ENCODE measurements around the gene FBXW8. TPM values are rescaled to one million over a fixed set of nuclear protein-coding genes. Genes with fewer than 3 reads are reported as not detected.

The FBXW8 gene
- polyA plus RNA-seq, 3 donors, result 2.0 to 5.2 (median 2.7) TPM

- H3K4me2 ChIP-seq (replicated peaks; ENCODE audit: extremely low read depth, low read length, poor library complexity, severe bottlenecking), result no peak overlapping the region
- H4K20me1 ChIP-seq (ENCODE audit: insufficient read depth, low read length), result no peaks in the 10 kb centered on the region
- no peaks in the 10 kb centered on the region for H3K27me3 ChIP-seq (ENCODE audit: control insufficient read depth in 2 of 2, insufficient read depth in 2 of 2, low read length in 2 of 2)
- H3K4me3 Mint-ChIP-seq, result no peak overlapping the region
- no peak overlapping the region for H3K4me3 ChIP-seq (replicated peaks in 1 of 3; ENCODE audit: low read depth in 2 of 3, low read length in 3 of 3)
- H3K79me2 ChIP-seq (ENCODE audit: insufficient read depth, low read length), result no peaks in the 10 kb centered on the region
- H3K36me3 ChIP-seq (replicated peaks in 1 of 2; ENCODE audit: control insufficient read depth in 1 of 2, insufficient read depth in 2 of 2, low read length in 2 of 2), result peaks cover 0 to 25% of the 10 kb centered on the region in 2 donors
- no peak for DNase-seq
- H3K9ac ChIP-seq (ENCODE audit: insufficient read depth, low read length, poor library complexity, severe bottlenecking), result no peak overlapping the region
- no peaks in the 10 kb centered on the region for H3K4me1 Mint-ChIP-seq
- H3K36me3 Mint-ChIP-seq, result peaks cover 13 to 14% of the 10 kb centered on the region in 2 donors
- TF ChIP-seq, protein P1, sequence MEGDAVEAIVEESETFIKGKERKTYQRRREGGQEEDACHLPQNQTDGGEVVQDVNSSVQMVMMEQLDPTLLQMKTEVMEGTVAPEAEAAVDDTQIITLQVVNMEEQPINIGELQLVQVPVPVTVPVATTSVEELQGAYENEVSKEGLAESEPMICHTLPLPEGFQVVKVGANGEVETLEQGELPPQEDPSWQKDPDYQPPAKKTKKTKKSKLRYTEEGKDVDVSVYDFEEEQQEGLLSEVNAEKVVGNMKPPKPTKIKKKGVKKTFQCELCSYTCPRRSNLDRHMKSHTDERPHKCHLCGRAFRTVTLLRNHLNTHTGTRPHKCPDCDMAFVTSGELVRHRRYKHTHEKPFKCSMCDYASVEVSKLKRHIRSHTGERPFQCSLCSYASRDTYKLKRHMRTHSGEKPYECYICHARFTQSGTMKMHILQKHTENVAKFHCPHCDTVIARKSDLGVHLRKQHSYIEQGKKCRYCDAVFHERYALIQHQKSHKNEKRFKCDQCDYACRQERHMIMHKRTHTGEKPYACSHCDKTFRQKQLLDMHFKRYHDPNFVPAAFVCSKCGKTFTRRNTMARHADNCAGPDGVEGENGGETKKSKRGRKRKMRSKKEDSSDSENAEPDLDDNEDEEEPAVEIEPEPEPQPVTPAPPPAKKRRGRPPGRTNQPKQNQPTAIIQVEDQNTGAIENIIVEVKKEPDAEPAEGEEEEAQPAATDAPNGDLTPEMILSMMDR (IDR thresholded peaks at IDR 0.05), result no peak
- no peaks in the 10 kb centered on the region for H3K9me3 ChIP-seq (replicated peaks in 1 of 2; ENCODE audit: control insufficient read depth in 1 of 2, insufficient read depth in 1 of 2, low read length in 2 of 2)
- no peak overlapping the region for H3K27ac Mint-ChIP-seq
- H2AFZ ChIP-seq (ENCODE audit: insufficient read depth, low read depth, low read length, poor library complexity, severe bottlenecking), result no peak overlapping the region
- intact Hi-C loops (cut with micrococcal nuclease), result no loop called here
- 97% methylated on average over 12 of the region's 13 CpGs for WGBS (ENCODE audit: insufficient coverage)
- H3K27ac ChIP-seq (ENCODE audit: low read depth in 1 of 2, low read length in 2 of 2), result no peak overlapping the region
- peaks cover 0 to 2% (median 0%) of the 10 kb centered on the region in 7 donors for H3K9me3 Mint-ChIP-seq
- no peaks in the 10 kb centered on the region for H3K27me3 Mint-ChIP-seq (ENCODE audit: low read depth in 3 of 3)
- H3K4me1 ChIP-seq (ENCODE audit: control insufficient read depth in 1 of 2, insufficient read depth in 2 of 2, low read length in 2 of 2), result no peaks in the 10 kb centered on the region
Measured at GRCh38 chr12:116996093-116996492, 85.3 kb downstream of the FBXW8 start.

- H3K9ac ChIP-seq (ENCODE audit: insufficient read depth, low read length, poor library complexity, severe bottlenecking), result no peak overlapping the region
- Mint-ChIP-seq H3K4me3 (no peak overlapping the region), H3K36me3 (peaks cover 10 to 13% of the 10 kb centered on the region in 2 donors), H3K4me1 (no peaks in the 10 kb centered on the region), H3K27ac (no peak overlapping the region), H3K27me3 (ENCODE audit: low read depth in 3 of 3) (no peaks in the 10 kb centered on the region), H3K9me3 (peaks cover 0 to 2% (median 0%) of the 10 kb centered on the region in 7 donors)
- no peaks in the 10 kb centered on the region for H3K9me3 ChIP-seq (replicated peaks in 1 of 2; ENCODE audit: control insufficient read depth in 1 of 2, insufficient read depth in 1 of 2, low read length in 2 of 2)
- H2AFZ ChIP-seq (ENCODE audit: insufficient read depth, low read depth, low read length, poor library complexity, severe bottlenecking), result no peak overlapping the region
- H3K4me2 ChIP-seq (replicated peaks; ENCODE audit: extremely low read depth, low read length, poor library complexity, severe bottlenecking), result no peak overlapping the region
- no peaks in the 10 kb centered on the region for H4K20me1 ChIP-seq (ENCODE audit: insufficient read depth, low read length)
- no peaks in the 10 kb centered on the region for H3K4me1 ChIP-seq (ENCODE audit: control insufficient read depth in 1 of 2, insufficient read depth in 2 of 2, low read length in 2 of 2)
- WGBS (ENCODE audit: insufficient coverage), result 98% methylated on average over 8 of the region's 8 CpGs
- no peaks in the 10 kb centered on the region for H3K79me2 ChIP-seq (ENCODE audit: insufficient read depth, low read length)
- H3K27ac ChIP-seq (ENCODE audit: low read depth in 1 of 2, low read length in 2 of 2), result no peak overlapping the region
- intact Hi-C loops (cut with micrococcal nuclease), result no loop called here
- no peak for DNase-seq
- H3K36me3 ChIP-seq (replicated peaks in 1 of 2; ENCODE audit: control insufficient read depth in 1 of 2, insufficient read depth in 2 of 2, low read length in 2 of 2), result peaks cover 0 to 22% of the 10 kb centered on the region in 2 donors
- H3K4me3 ChIP-seq (replicated peaks in 1 of 3; ENCODE audit: low read depth in 2 of 3, low read length in 3 of 3), result no peak overlapping the region
- TF ChIP-seq, protein P1 (IDR thresholded peaks at IDR 0.05), result no peak
- no peaks in the 10 kb centered on the region for H3K27me3 ChIP-seq (ENCODE audit: control insufficient read depth in 2 of 2, insufficient read depth in 2 of 2, low read length in 2 of 2)
Measured at GRCh38 chr12:116996621-116997020, 85.9 kb downstream of the FBXW8 start.

All from CD14-positive monocyte (primary cell).